AG04449 (cell line): ENCODE results near the gene BIN1.
A peak's percentile ranks its signal among the peaks of the same experiment; 100 is the strongest.

ENCODE experiments used
- CTCF ChIA-PET: fragments of 350-600 bp; formaldehyde crosslinking; extraction: SDS; loops from one replicate; lab custom pipeline; 2021; ENCODE audit warnings: antibody characterized with exemption; lab: Yijun Ruan, JAX
- POLR2A ChIA-PET: fragments of 400-600, 350-600 bp; formaldehyde crosslinking; extraction: SDS; loops from one replicate; lab custom pipeline; 2020; ENCODE audit warnings: antibody characterized with exemption, inconsistent platforms; lab: Yijun Ruan, JAX
- DNase-seq: peaks from one replicate; pipeline ENCODE4 v3.0.0-alpha.2; 2010; ENCODE audit warnings: low read depth, low spot score
- H3K4me3 ChIP-seq: 2 replicates; pipeline ENCODE4 v1.5.1; 2011; ENCODE audit warnings: low read depth, mild to moderate bottlenecking, control low read depth, low read length
- TF ChIP-seq, protein P1 (sequence below): IDR thresholded peaks from one replicate; pipeline ENCODE4 v1.5.1; 2011; ENCODE audit warnings: mild to moderate bottlenecking, moderate library complexity, low read length, control low read depth, inconsistent platforms; ENCODE audit not compliant: insufficient read depth; ENCODE audit errors: missing control alignments

Gene BIN1

DNA sequence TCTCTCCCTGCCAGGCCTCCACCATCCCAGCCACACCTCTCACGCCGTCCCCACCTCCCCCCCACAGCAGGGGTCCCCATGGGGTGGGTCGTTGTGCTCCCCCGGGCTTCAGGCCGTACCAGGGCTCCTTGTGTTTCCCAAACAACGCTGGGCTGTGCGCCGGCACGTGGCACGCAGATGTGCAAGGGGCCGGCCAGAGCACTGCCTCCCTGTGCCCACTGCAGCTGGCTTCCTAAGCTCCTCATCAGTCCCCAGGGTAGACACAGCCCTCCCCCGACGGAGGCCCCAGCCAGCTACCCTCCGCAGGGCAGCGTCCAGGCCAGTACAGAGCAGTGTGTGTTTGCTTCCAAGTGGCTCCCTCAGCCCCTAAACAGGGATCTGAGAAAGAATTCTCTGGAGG, 34.0 kb downstream of the BIN1 start:
- ChIA-PET CTCF (interaction anchor here (0.7 to 8.9 kb wide), 7 partner anchors 6 to 101 kb away, joined by 3 to 95 read pairs (median 3); no protein-coding TSS in a partner anchor), POLR2A (no interaction called here)
- H3K4me3 ChIP-seq, result no peak overlapping the region
- TF ChIP-seq, protein P1, sequence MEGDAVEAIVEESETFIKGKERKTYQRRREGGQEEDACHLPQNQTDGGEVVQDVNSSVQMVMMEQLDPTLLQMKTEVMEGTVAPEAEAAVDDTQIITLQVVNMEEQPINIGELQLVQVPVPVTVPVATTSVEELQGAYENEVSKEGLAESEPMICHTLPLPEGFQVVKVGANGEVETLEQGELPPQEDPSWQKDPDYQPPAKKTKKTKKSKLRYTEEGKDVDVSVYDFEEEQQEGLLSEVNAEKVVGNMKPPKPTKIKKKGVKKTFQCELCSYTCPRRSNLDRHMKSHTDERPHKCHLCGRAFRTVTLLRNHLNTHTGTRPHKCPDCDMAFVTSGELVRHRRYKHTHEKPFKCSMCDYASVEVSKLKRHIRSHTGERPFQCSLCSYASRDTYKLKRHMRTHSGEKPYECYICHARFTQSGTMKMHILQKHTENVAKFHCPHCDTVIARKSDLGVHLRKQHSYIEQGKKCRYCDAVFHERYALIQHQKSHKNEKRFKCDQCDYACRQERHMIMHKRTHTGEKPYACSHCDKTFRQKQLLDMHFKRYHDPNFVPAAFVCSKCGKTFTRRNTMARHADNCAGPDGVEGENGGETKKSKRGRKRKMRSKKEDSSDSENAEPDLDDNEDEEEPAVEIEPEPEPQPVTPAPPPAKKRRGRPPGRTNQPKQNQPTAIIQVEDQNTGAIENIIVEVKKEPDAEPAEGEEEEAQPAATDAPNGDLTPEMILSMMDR, result no peak
- DNase-seq, result no peak

DNA sequence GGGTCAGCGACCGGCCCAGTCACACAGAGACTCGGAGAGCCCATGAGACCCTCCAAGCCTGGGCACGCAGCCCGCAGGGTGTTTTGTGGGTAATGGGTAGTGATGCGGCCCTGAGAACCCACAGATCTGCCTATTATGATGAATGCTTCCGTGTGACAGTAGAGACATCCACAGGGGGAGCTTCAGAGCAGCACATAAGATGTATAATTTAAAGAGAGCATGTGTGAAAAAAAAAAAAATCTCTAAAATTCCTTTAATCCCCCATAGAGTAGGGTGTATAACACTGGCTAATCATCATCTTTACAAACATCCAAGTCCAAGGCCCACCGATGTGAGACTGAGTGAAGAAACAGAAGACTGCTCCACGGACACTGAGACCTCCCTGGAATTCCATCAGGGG, 34.6 kb downstream of the BIN1 start:
- no peak for DNase-seq
- TF ChIP-seq, protein P1, result peak; percentile 6
- ChIA-PET POLR2A (interaction anchor here (1.4 kb wide), 1 partner anchor 35 kb away, joined by 4 read pairs; the partner anchor contains the start of gene BIN1), CTCF (interaction anchor here (0.7 to 8.9 kb wide), 7 partner anchors 6 to 102 kb away, joined by 3 to 95 read pairs (median 3); no protein-coding TSS in a partner anchor)
- no peak overlapping the region for H3K4me3 ChIP-seq

DNA sequence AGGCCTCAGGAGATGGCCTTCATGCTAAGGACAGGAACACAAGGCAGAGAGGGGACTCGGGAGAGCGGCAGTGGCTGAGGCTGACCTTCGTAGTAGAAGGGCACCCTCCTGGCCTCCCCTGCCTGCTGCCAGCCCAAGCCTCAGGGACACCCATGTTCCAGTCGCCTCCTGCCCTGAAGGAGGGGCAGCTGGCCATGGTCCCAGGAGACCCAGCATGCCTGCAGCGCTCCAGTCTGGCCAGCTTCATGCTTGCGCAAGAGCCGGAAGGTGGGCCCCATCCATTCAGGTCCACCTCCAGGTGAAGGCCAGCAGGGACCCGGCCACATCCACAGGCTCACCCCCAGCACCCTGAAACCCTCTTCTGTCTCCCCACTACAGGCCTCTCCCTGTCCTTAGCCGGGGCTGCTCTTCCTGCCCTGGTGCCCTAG, 35.0 kb downstream of the BIN1 start:
- no peak for DNase-seq
- POLR2A ChIA-PET, result interaction anchor here (1.4 kb wide), 1 partner anchor 35 kb away, joined by 4 read pairs; the partner anchor contains the start of gene BIN1
- CTCF ChIA-PET, result interaction anchor here (1.0 to 8.9 kb wide), 7 partner anchors 7 to 100 kb away, joined by 3 to 95 read pairs (median 3); no protein-coding TSS in a partner anchor
- H3K4me3 ChIP-seq, result no peak overlapping the region
- TF ChIP-seq, protein P1, result no peak

DNA sequence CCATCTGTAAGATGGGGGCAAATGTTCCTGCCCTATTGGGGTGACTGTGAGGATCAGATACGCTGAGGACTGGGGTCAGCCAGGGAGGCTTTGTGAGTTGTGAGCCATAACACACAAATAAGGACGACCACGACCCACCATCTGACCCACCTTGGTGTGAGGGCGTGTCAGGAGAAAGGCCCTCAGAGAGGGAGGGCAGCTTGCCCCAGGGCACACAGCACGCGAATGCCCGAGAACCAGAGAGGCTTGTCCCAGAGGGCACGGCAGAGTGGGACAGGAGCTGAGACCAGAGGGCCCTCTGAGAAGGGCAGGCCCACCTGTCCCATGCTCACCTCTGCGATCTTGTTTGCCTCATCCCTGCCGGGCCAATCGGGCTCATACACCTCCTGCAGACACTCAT, 36.7 kb downstream of the BIN1 start:
- no peak overlapping the region for H3K4me3 ChIP-seq
- POLR2A ChIA-PET, result no interaction called here
- no peak for DNase-seq
- CTCF ChIA-PET, result interaction anchor here (1.1 to 8.9 kb wide), 2 partner anchors 8 to 14 kb away, joined by 4 to 95 read pairs; no protein-coding TSS in a partner anchor
- TF ChIP-seq, protein P1, result no peak

DNA sequence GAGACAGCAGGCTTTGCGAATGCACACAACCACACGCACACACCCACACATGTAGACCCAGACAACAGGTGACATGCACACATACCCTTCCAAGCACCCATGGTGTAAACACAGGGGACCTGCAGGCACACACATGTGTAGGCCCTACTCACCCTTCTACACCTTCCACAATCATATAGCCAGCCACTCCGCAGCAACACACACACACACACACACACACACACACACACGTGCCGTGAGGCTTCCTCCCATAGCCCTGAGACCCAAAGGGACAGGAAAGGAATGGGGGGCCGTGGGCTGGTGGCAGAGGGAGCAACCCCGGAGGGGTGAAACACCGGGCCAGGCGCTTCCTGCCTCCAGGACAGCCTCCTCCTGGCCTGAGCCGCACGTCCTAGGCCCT, 37.4 kb downstream of the BIN1 start:
- ChIA-PET POLR2A (no interaction called here), CTCF (interaction anchor here (0.7 to 8.9 kb wide), 6 partner anchors 9 to 107 kb away, joined by 3 to 95 read pairs (median 4); no protein-coding TSS in a partner anchor)
- TF ChIP-seq, protein P1, result no peak

DNA sequence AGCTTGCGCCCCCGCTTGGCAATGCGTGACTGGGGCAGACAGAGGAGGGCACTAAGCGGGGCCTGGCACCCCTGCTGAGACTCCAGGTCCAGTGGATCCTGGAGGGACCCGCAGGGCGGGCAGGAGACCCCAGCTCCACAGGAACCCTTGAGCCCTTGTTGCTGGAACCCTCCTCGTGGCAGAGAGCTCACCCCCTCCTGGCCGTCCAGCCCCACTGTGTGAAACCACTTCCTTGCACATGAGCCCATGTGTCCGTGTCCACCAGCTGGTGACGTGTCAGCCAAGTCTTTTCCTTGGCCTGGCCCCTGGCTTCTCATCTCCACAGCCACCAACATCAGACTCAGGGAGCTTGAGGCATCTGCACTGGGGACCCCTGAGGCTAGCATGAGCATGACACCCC, 38.0 kb downstream of the BIN1 start:
- CTCF ChIA-PET, result interaction anchor here (0.7 to 8.9 kb wide), 8 partner anchors 10 to 411 kb away, joined by 3 to 95 read pairs (median 4); no protein-coding TSS in a partner anchor
- no peak for DNase-seq

More for the DNA sequence above, 37.4 kb downstream of the BIN1 start:
- H3K4me3 ChIP-seq, result no peak overlapping the region
- no peak for DNase-seq

More for the DNA sequence above, 38.0 kb downstream of the BIN1 start:
- TF ChIP-seq, protein P1, result no peak
- POLR2A ChIA-PET, result no interaction called here
- H3K4me3 ChIP-seq, result no peak overlapping the region
